Hepatocyte (in vitro differentiated cells): Measurements from ENCODE around the gene HAND2. TPM values are rescaled to one million over a fixed set of nuclear protein-coding genes. Genes with fewer than 3 reads are reported as not detected.

Experiments used
- DNase-seq: peaks from one replicate; pipeline ENCODE4 v3.0.0-alpha.2; 2016; ENCODE audit warnings: low spot score
- H2AFZ ChIP-seq: fragments of 200-600 bp; sonication (generic); 2 replicates; pipeline ENCODE4 v1.6.0; 2016; ENCODE audit warnings: antibody characterized with exemption, mild to moderate bottlenecking
- H3K27ac ChIP-seq: fragments of 200-600 bp; sonication (generic); 2 replicates; pipeline ENCODE4 v1.5.1; 2016; ENCODE audit warnings: mild to moderate bottlenecking
- H3K27me3 ChIP-seq: fragments of 200-600 bp; sonication (generic); 2 replicates; pipeline ENCODE4 v1.6.1; 2016
- H3K36me3 ChIP-seq: fragments of 200-600 bp; sonication (generic); replicated peaks from 2 replicates; pipeline ENCODE4 v1.5.1; 2016; ENCODE audit warnings: low read depth; ENCODE audit not compliant: insufficient read depth
- H3K4me1 ChIP-seq: fragments of 200-600 bp; sonication (generic); 2 replicates; pipeline ENCODE4 v1.5.1; 2016; ENCODE audit warnings: mild to moderate bottlenecking, moderate library complexity; ENCODE audit not compliant: insufficient read depth
- H3K4me2 ChIP-seq: fragments of 200-600 bp; sonication (generic); 2 replicates; pipeline ENCODE4 v1.6.0; 2016
- H3K4me3 ChIP-seq: fragments of 200-600 bp; sonication (generic); 2 replicates; pipeline ENCODE4 v1.5.1; 2016; ENCODE audit warnings: mild to moderate bottlenecking
- H3K79me2 ChIP-seq: fragments of 200-600 bp; sonication (generic); 2 replicates; pipeline ENCODE4 v1.6.0; 2017; ENCODE audit warnings: mild to moderate bottlenecking
- H3K9me2 ChIP-seq: fragments of 200-600 bp; sonication (generic); replicated peaks from 2 replicates; pipeline ENCODE4 v1.6.0; 2017; ENCODE audit warnings: mild to moderate bottlenecking; ENCODE audit not compliant: insufficient read depth
- H3K9me3 ChIP-seq: fragments of 200-600 bp; sonication (generic); 2 replicates; pipeline ENCODE4 v1.5.1; 2016; ENCODE audit warnings: low read depth, mild to moderate bottlenecking
- H4K20me1 ChIP-seq: fragments of 200-600 bp; sonication (generic); 2 replicates; pipeline ENCODE4 v1.6.0; 2016; ENCODE audit warnings: mild to moderate bottlenecking; ENCODE audit not compliant: insufficient read depth, poor library complexity, severe bottlenecking
- CTCF ChIP-seq: fragments of 200-600 bp; sonication (generic); IDR thresholded peaks from 2 replicates; pipeline ENCODE4 v1.5.1; 2016; ENCODE audit warnings: antibody characterized with exemption, mild to moderate bottlenecking; ENCODE audit not compliant: poor library complexity
- EZH2 ChIP-seq: fragments of 200-600 bp; sonication (generic); IDR thresholded peaks from 2 replicates; pipeline ENCODE4 v1.6.1; 2016; ENCODE audit warnings: antibody characterized with exemption, mild to moderate bottlenecking, borderline replicate concordance
- EZH2phosphoT487 ChIP-seq: fragments of 200-600 bp; sonication (generic); IDR thresholded peaks from one replicate; pipeline ENCODE4 v1.6.1; 2018; ENCODE audit warnings: antibody characterized with exemption, mild to moderate bottlenecking, low read depth, moderate library complexity; ENCODE audit not compliant: unreplicated experiment, severe bottlenecking
- WGBS: methylation state at CpG from one replicate; pipeline ENCODE4 v1.1.6; 2016; ENCODE audit warnings: low lambda C conversion rate; ENCODE audit errors: missing lambda C conversion rate; 5-methylcytosine and 5-hydroxymethylcytosine counted together
- polyA plus RNA-seq: library from polyadenylated mRNA; unstranded; fragments of >200 nt; fragmentation: Nextera tagmentation; extraction: Ambion mirVana; gene quantifications from 2 replicates; pipeline ENCODE4 v1.2.1, GENCODE V29; 2016
- total RNA-seq: library from RNA; depleted of rRNA; stranded (reverse); fragments of >200 nt; gene quantifications from 2 replicates; pipeline ENCODE4 v1.2.3, GENCODE V29; 2014

HAND2 gene
- total RNA-seq (67.9 and 69.7 TPM in 2 replicates), polyA plus RNA-seq (141 and 152 TPM in 2 replicates)

DNA sequence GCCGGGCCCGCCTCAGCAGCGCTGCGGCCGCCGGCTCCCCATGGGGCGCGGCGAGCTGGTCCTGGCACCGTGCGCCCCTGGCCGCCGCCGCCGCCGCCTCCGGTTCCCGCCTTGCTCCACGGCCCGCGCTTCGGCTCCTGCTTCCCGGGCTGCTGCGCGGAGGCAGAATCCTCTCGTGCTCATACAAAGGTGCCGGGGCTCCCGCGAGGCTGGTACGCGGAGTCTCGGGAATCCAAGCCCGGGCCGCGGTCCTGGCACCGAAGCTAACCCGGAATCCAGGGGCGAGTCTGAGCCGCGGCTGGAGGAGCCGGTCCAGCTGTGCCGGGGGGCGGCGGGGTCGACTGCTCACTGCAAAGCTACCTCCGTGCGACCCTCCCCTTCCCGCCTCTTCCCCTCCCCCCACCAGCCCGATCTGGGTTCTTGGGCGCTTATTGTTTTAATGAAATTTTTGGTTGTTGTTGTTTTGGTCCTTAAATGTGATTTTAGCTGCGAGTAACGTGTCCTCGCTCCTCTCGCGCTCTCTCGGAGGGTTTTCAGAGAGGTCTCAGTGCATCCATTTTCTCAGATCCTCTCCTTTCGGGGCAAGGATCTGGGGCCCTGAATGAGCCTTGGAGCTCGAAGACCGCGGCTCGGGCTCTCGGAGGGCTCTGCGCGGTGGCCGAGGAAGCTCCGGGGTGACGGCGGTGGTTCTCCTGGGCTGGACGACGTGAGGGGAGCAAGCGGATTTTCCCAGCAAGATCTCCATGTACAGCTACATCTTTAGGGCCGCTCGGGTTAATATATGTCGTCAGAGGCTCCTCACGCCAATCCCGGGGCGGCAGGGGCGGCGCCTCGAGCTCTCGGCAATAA, at the start of gene HAND2:
Gene HAND2, minus strand, starts transcription at position 753 of the 849 bp plus-strand sequence. CDS start 940 bp downstream, outside the sequence.
- WGBS: under 1% methylated on average over 63 of the region's 81 CpGs
- Histone ChIP-seq H3K9me2 (no peaks in the 10 kb centered on the region), H3K4me3 (peak within 1 kb of the TSS; percentile 70), H3K27ac (peak within 1 kb of the TSS; percentile 94), H4K20me1 (no peaks in the 10 kb centered on the region), H3K4me2 (peak within 1 kb of the TSS; percentile 91), H3K9me3 (no peaks in the 10 kb centered on the region), H3K27me3 (peaks cover 86% of the 10 kb centered on the region), H2AFZ (peak within 1 kb of the TSS; percentile 51), H3K36me3 (no peaks in the 10 kb centered on the region), H3K4me1 (no peaks in the 10 kb centered on the region), H3K79me2 (peaks cover 90% of the 10 kb centered on the region)
- TF ChIP-seq EZH2 (peak; percentile 63), EZH2phosphoT487 (no peak)
- peak; percentile 86 for DNase-seq

DNA sequence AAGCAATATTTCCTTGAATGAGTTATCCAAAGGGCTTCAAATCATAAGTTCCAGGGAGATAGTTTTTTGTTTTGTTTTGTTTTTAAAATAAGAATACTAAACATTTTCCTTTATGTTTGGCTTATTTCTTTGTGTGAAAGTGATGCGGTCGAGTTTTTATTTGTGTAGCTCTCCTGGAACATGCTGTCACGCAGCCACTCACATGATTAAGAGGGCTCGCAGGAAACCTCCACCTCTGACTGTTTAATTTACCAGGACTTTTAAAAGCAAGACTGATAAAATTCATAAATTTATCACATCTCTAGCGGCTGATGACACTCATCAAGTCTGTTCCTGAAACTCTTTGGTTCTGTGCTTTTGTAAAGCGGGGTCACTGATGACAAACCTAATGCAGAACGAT, 48.9 kb upstream of the HAND2 start:
- Histone ChIP-seq H3K79me2 (no peaks in the 10 kb centered on the region), H3K9me3 (no peaks in the 10 kb centered on the region), H3K9me2 (no peaks in the 10 kb centered on the region), H3K27ac (no peak overlapping the region), H4K20me1 (no peaks in the 10 kb centered on the region), H3K36me3 (no peaks in the 10 kb centered on the region), H3K4me2 (no peak overlapping the region), H3K27me3 (no peaks in the 10 kb centered on the region), H3K4me3 (no peak overlapping the region), H2AFZ (no peak overlapping the region), H3K4me1 (no peaks in the 10 kb centered on the region)
- TF ChIP-seq CTCF: no peak
- WGBS: 77% methylated on average over 7 of the region's 7 CpGs
- no peak for DNase-seq

GRCh38 chr4:173577963-173578362, 47.9 kb upstream of the HAND2 start:
- H3K4me2 ChIP-seq: no peak overlapping the region
- H3K9me3 ChIP-seq: no peaks in the 10 kb centered on the region
- no peaks in the 10 kb centered on the region for H4K20me1 ChIP-seq
- no peak overlapping the region for H3K27ac ChIP-seq
- H3K79me2 ChIP-seq: no peaks in the 10 kb centered on the region
- no peak for TF ChIP-seq EZH2
- no peak for TF ChIP-seq CTCF
- no peak for TF ChIP-seq EZH2phosphoT487
- no peaks in the 10 kb centered on the region for H3K36me3 ChIP-seq
- no peaks in the 10 kb centered on the region for H3K4me1 ChIP-seq
- H3K27me3 ChIP-seq: no peaks in the 10 kb centered on the region
- 88% methylated on average over 5 of the region's 5 CpGs for WGBS
- no peak overlapping the region for H3K4me3 ChIP-seq
- no peak for DNase-seq
- H3K9me2 ChIP-seq: no peaks in the 10 kb centered on the region
- no peak overlapping the region for H2AFZ ChIP-seq

GRCh38 chr4:173575482-173576152, 45.6 kb upstream of the HAND2 start:
- no peak for DNase-seq
- Histone ChIP-seq H3K36me3 (no peaks in the 10 kb centered on the region), H3K4me3 (no peak overlapping the region), H4K20me1 (no peaks in the 10 kb centered on the region), H3K79me2 (no peaks in the 10 kb centered on the region), H3K27me3 (no peaks in the 10 kb centered on the region), H3K27ac (no peak overlapping the region), H3K4me1 (no peaks in the 10 kb centered on the region), H2AFZ (no peak overlapping the region), H3K9me2 (no peaks in the 10 kb centered on the region), H3K9me3 (no peaks in the 10 kb centered on the region), H3K4me2 (no peak overlapping the region)
- no peak for TF ChIP-seq EZH2phosphoT487
- no peak for TF ChIP-seq CTCF
- TF ChIP-seq EZH2: no peak
- WGBS: 95% methylated on average over 5 of the region's 5 CpGs
